Neural progenitor cell (in vitro differentiated cells): ENCODE results near the gene STAT5B. TPM values are rescaled to one million over a fixed set of nuclear protein-coding genes. Genes with fewer than 3 reads are reported as not detected.
A peak's percentile ranks its signal among the peaks of the same experiment; 100 is the strongest.
"Not testable (repeated sequence)": the region's sequence is repeated elsewhere in the genome, so short reads cannot be mapped to it uniquely, and the experiment has no call there.

Experiments used
- DNase-seq: peaks from one replicate; pipeline ENCODE4 v3.0.0-alpha.2; 2016; ENCODE audit warnings: low spot score
- H2AFZ ChIP-seq: fragments of 200-600 bp; sonication (generic); replicated peaks from 2 replicates; pipeline ENCODE4 v1.6.1; 2016; ENCODE audit warnings: antibody characterized with exemption
- H3F3A ChIP-seq: fragments of 200-600 bp; sonication (generic); 2 replicates; pipeline ENCODE4 v1.6.1; 2016; ENCODE audit warnings: antibody characterized with exemption, low read depth
- H3K27ac ChIP-seq: fragments of 200-600 bp; sonication (generic); 2 replicates; pipeline ENCODE4 v1.5.1; 2016; ENCODE audit warnings: mild to moderate bottlenecking
- H3K27me3 ChIP-seq: fragments of 200-600 bp; sonication (generic); 2 replicates; pipeline ENCODE4 v1.6.1; 2016; ENCODE audit warnings: mild to moderate bottlenecking, moderate library complexity
- H3K36me3 ChIP-seq: fragments of 200-600 bp; sonication (generic); 2 replicates; pipeline ENCODE4 v1.5.1; 2016
- H3K4me1 ChIP-seq: fragments of 200-600 bp; sonication (generic); 2 replicates; pipeline ENCODE4 v1.6.1; 2016; ENCODE audit warnings: mixed run types
- H3K4me2 ChIP-seq: fragments of 200-600 bp; sonication (generic); 2 replicates; pipeline ENCODE4 v1.6.1; 2016
- H3K4me3 ChIP-seq: fragments of 200-600 bp; sonication (generic); 2 replicates; pipeline ENCODE4 v1.5.1; 2016
- H3K79me2 ChIP-seq: fragments of 200-600 bp; sonication (generic); 2 replicates; pipeline ENCODE4 v1.6.1; 2016; ENCODE audit warnings: low read depth
- H3K9ac ChIP-seq: fragments of 200-600 bp; sonication (generic); 2 replicates; pipeline ENCODE4 v1.6.1; 2016
- H3K9me3 ChIP-seq: fragments of 200-600 bp; sonication (generic); 2 replicates; pipeline ENCODE4 v1.5.1; 2016; ENCODE audit warnings: low read depth
- H4K20me1 ChIP-seq: fragments of 200-600 bp; sonication (generic); 2 replicates; pipeline ENCODE4 v1.6.1; 2016; ENCODE audit warnings: low read depth
- H3K27ac Mint-ChIP-seq: 3 replicates; pipeline ENCODE4 v1.8.0; 2021; ENCODE audit warnings: mixed read lengths
- H3K27me3 Mint-ChIP-seq: 2 replicates; pipeline ENCODE4 v1.8.0; 2022; ENCODE audit warnings: low read depth, mild to moderate bottlenecking, inconsistent platforms, moderate library complexity, mixed read lengths; ENCODE audit not compliant: insufficient read depth
- H3K36me3 Mint-ChIP-seq: 3 replicates; pipeline ENCODE4 v1.8.0; 2021; ENCODE audit warnings: mixed read lengths
- H3K4me1 Mint-ChIP-seq: 3 replicates; pipeline ENCODE4 v1.8.0; 2021; ENCODE audit warnings: mixed read lengths
- H3K4me3 Mint-ChIP-seq: 3 replicates; pipeline ENCODE4 v1.8.0; 2021; ENCODE audit warnings: mild to moderate bottlenecking, moderate library complexity, mixed read lengths
- H3K9me3 Mint-ChIP-seq: 3 replicates; pipeline ENCODE4 v1.8.0; 2020; ENCODE audit warnings: mixed read lengths
- CTCF ChIP-seq: fragments of 200-600 bp; sonication (generic); IDR thresholded peaks from 2 replicates; pipeline ENCODE4 v1.5.1; 2017; ENCODE audit warnings: antibody characterized with exemption, mild to moderate bottlenecking
- EZH2 ChIP-seq: fragments of 200-600 bp; sonication (generic); IDR thresholded peaks from 2 replicates; pipeline ENCODE4 v1.6.1; 2017; ENCODE audit warnings: antibody characterized with exemption, mild to moderate bottlenecking, moderate library complexity
- EZH2phosphoT487 ChIP-seq: fragments of 200-600 bp; sonication (generic); IDR thresholded peaks from 2 replicates; pipeline ENCODE4 v1.6.1; 2017; ENCODE audit warnings: antibody characterized with exemption
- total RNA-seq: library from RNA; depleted of rRNA; stranded (reverse); fragments of >200 nt; gene quantifications from 2 replicates; pipeline ENCODE4 v1.2.3, GENCODE V29; 2015; ENCODE audit warnings: low replicate concordance

STAT5B gene
- total RNA-seq, 1 donor from 2014 or later, result 96.4 TPM

- H3K4me3 ChIP-seq, result no peak overlapping the region
- no peak overlapping the region for H3K4me3 Mint-ChIP-seq
These were observed 51.5 kb downstream of the STAT5B start for GRCh38 chr17:42224651-42225050.

GRCh38 chr17:42221886-42222745 lies 54.1 kb downstream of the STAT5B start:
- H3K4me1 Mint-ChIP-seq, result no peaks in the 10 kb centered on the region
- Histone ChIP-seq H3F3A (no peaks in the 10 kb centered on the region), H3K4me2 (no peak overlapping the region), H3K9me3 (no peaks in the 10 kb centered on the region), H3K4me1 (no peaks in the 10 kb centered on the region), H3K4me3 (no peak overlapping the region), H3K79me2 (no peaks in the 10 kb centered on the region), H4K20me1 (no peaks in the 10 kb centered on the region), H3K9ac (no peak overlapping the region), H3K27me3 (no peaks in the 10 kb centered on the region), H3K36me3 (no peaks in the 10 kb centered on the region), H3K27ac (no peak overlapping the region), H2AFZ (no peak overlapping the region)
- peaks cover 2% of the 10 kb centered on the region for H3K27me3 Mint-ChIP-seq
- no peak for TF ChIP-seq EZH2
- TF ChIP-seq EZH2phosphoT487, result no peak
- peak; percentile 77 for TF ChIP-seq CTCF
- DNase-seq, result peak; percentile 71
- H3K9me3 Mint-ChIP-seq, result no peaks in the 10 kb centered on the region
- H3K27ac Mint-ChIP-seq, result no peak overlapping the region
- peaks cover 28% of the 10 kb centered on the region for H3K36me3 Mint-ChIP-seq
- H3K4me3 Mint-ChIP-seq, result no peak overlapping the region

More at GRCh38 chr17:42224651-42225050, 51.5 kb downstream of the STAT5B start:
- Mint-ChIP-seq H3K27me3 (peaks cover 2% of the 10 kb centered on the region), H3K4me1 (no peaks in the 10 kb centered on the region), H3K27ac (no peak overlapping the region), H3K36me3 (peaks cover 21% of the 10 kb centered on the region), H3K9me3 (no peaks in the 10 kb centered on the region)
- no peak overlapping the region for H3K27ac ChIP-seq
- no peaks in the 10 kb centered on the region for H3K36me3 ChIP-seq
- H3K4me1 ChIP-seq, result no peaks in the 10 kb centered on the region
- peaks cover 2% of the 10 kb centered on the region for H3K79me2 ChIP-seq
- no peak for TF ChIP-seq CTCF
- TF ChIP-seq EZH2, result no peak
- TF ChIP-seq EZH2phosphoT487, result no peak
- no peaks in the 10 kb centered on the region for H3F3A ChIP-seq
- peaks cover 5% of the 10 kb centered on the region for H4K20me1 ChIP-seq
- no peaks in the 10 kb centered on the region for H3K27me3 ChIP-seq
- no peak overlapping the region for H3K4me2 ChIP-seq
- no peaks in the 10 kb centered on the region for H3K9me3 ChIP-seq
- H3K9ac ChIP-seq, result no peak overlapping the region
- no peak overlapping the region for H2AFZ ChIP-seq
- no peak for DNase-seq

- not testable (repeated sequence) for H2AFZ ChIP-seq, H3K4me2 ChIP-seq, H3K4me3 Mint-ChIP-seq, H3K4me1 Mint-ChIP-seq, H3K36me3 ChIP-seq, H4K20me1 ChIP-seq, H3K27ac ChIP-seq, H3F3A ChIP-seq, H3K27me3 ChIP-seq, H3K27ac Mint-ChIP-seq, H3K27me3 Mint-ChIP-seq, H3K9me3 ChIP-seq, H3K9ac ChIP-seq, H3K4me3 ChIP-seq, H3K4me1 ChIP-seq, H3K9me3 Mint-ChIP-seq, H3K79me2 ChIP-seq, DNase-seq
- H3K36me3 Mint-ChIP-seq, result peaks cover 25% of the 10 kb centered on the region
These were observed 56.9 kb downstream of the STAT5B start for GRCh38 chr17:42219280-42219679.

- Histone ChIP-seq H3K4me3 (no peak overlapping the region), H3K36me3 (peaks cover 5% of the 10 kb centered on the region), H3K9me3 (no peaks in the 10 kb centered on the region), H3K27ac (no peak overlapping the region), H3K9ac (no peak overlapping the region), H4K20me1 (no peaks in the 10 kb centered on the region), H3K4me2 (no peak overlapping the region), H3K79me2 (no peaks in the 10 kb centered on the region), H2AFZ (no peak overlapping the region), H3K27me3 (no peaks in the 10 kb centered on the region), H3K4me1 (no peaks in the 10 kb centered on the region), H3F3A (no peaks in the 10 kb centered on the region)
- Mint-ChIP-seq H3K9me3 (no peaks in the 10 kb centered on the region), H3K4me3 (no peak overlapping the region), H3K36me3 (peaks cover 28% of the 10 kb centered on the region), H3K4me1 (no peaks in the 10 kb centered on the region), H3K27me3 (no peaks in the 10 kb centered on the region), H3K27ac (no peak overlapping the region)
- TF ChIP-seq CTCF, result no peak
- no peak for TF ChIP-seq EZH2
- TF ChIP-seq EZH2phosphoT487, result no peak
- DNase-seq, result no peak
These were observed 62.0 kb downstream of the STAT5B start for GRCh38 chr17:42214156-42214555.
